Tibial artery (tissue), 4 donors: ENCODE data around the gene RYR2.

ENCODE experiments used
- DNase-seq, 2 donors: peaks; one replicate each; pipeline ENCODE4 v3.0.0-alpha.2; 2019
- H3K27ac ChIP-seq, 2 donors: fragments of 200-600 bp; sonication (generic) in 1 of 2; 1 replicate in 1 of 2; 2 replicates in 1 of 2; pipeline ENCODE4 v1.5.1; 2018 to 2019; ENCODE audit warnings: mild to moderate bottlenecking in 1 of 2
- H3K27me3 ChIP-seq, 2 donors: fragments of 200-600 bp; sonication (generic) in 1 of 2; one replicate each; pipeline versions ENCODE4 v1.5.1 to v1.6.0; 2016 to 2019
- H3K36me3 ChIP-seq, 3 donors: fragments of 200-600 bp; sonication (generic) in 2 of 3; one replicate each; pipeline ENCODE4 v1.5.1; 2016 to 2019; ENCODE audit warnings: mild to moderate bottlenecking in 2 of 3
- H3K4me1 ChIP-seq, 4 donors: fragments of 200-600 bp; sonication (generic) in 2 of 4; 1 replicate in 3 of 4; 2 replicates in 1 of 4; pipeline ENCODE4 v1.5.1; 2016 to 2019
- H3K4me3 ChIP-seq, 2 donors: fragments of 200-600 bp; sonication (generic) in 1 of 2; 1 replicate in 1 of 2; 2 replicates in 1 of 2; pipeline ENCODE4 v1.5.1; 2018 to 2019; ENCODE audit warnings: mild to moderate bottlenecking in 2 of 2
- H3K9me3 ChIP-seq, 3 donors: fragments of 200-600 bp; sonication (generic) in 1 of 3; one replicate each; pipeline ENCODE4 v1.5.1; 2016 to 2019
- CTCF ChIP-seq, 2 experiments: fragments of 200-600 bp in 1 of 2; fragments of 450-650 bp in 1 of 2; IDR thresholded peaks; one replicate each; pipeline ENCODE4 v1.5.1; 2017 to 2019; ENCODE audit warnings: antibody characterized with exemption in 2 of 2, mild to moderate bottlenecking in 1 of 2, moderate library complexity in 1 of 2
- intact Hi-C: fragments of 100-400 bp; cut with DNase I; formaldehyde crosslinking; loops from one replicate; pipeline ENCODE4 v1.15.0; 2023; ENCODE audit warnings: low total_unique reads

RYR2 gene

DNA sequence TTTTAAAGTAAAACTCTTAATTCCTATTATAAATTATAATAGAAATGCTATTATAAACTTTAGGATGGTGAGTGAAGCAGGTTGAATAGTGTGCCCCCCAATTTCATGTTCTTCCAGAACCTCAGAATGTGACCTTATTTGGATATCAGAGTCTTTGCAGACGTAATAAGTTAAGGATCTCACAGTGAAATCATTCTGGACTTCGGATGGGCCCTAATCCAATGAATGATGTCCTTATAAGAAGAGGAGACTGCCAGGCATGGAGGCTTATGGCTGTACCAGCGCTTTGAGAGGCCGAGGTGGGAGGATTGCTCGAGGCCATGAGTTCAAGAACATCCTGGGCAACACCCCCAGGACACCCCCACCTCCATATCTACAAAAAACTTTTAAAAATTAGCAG, 28.4 kb upstream of the RYR2 start:
- no peaks in the 10 kb centered on the region for H3K9me3 ChIP-seq
- no peak for TF ChIP-seq CTCF (IDR thresholded peaks at IDR 0.05)
- H3K4me1 ChIP-seq: peaks cover 0 to 54% (median 18%) of the 10 kb centered on the region in 4 donors
- no peak for DNase-seq
- no peak overlapping the region for H3K4me3 ChIP-seq
- H3K27me3 ChIP-seq: no peaks in the 10 kb centered on the region
- no peaks in the 10 kb centered on the region for H3K36me3 ChIP-seq
- H3K27ac ChIP-seq: peak overlapping the region; percentile 91 to 92
- intact Hi-C loops: no loop called here

- DNase-seq: no peak
- Histone ChIP-seq H3K36me3 (no peaks in the 10 kb centered on the region), H3K4me1 (peaks cover 0 to 37% (median 14%) of the 10 kb centered on the region in 4 donors), H3K9me3 (no peaks in the 10 kb centered on the region), H3K27ac (peak overlapping the region; percentile 7 to 49), H3K4me3 (no peak overlapping the region), H3K27me3 (no peaks in the 10 kb centered on the region)
- intact Hi-C loops: no loop called here
- no peak for TF ChIP-seq CTCF (IDR thresholded peaks at IDR 0.05)
Observed at GRCh38 chr1:237016626-237017025, 25.4 kb upstream of the RYR2 start.

- Histone ChIP-seq H3K4me1 (peaks cover 0 to 19% (median 2%) of the 10 kb centered on the region in 4 donors), H3K27ac (no peak overlapping the region), H3K4me3 (no peak overlapping the region), H3K9me3 (no peaks in the 10 kb centered on the region), H3K27me3 (no peaks in the 10 kb centered on the region), H3K36me3 (no peaks in the 10 kb centered on the region)
- no peak for TF ChIP-seq CTCF (IDR thresholded peaks at IDR 0.05)
- intact Hi-C loops: no loop called here
- no peak for DNase-seq
Observed at GRCh38 chr1:237018896-237019295, 23.1 kb upstream of the RYR2 start.

- no peaks in the 10 kb centered on the region for H3K9me3 ChIP-seq
- H3K36me3 ChIP-seq: no peaks in the 10 kb centered on the region
- peaks cover 0 to 42% (median 10%) of the 10 kb centered on the region in 4 donors for H3K4me1 ChIP-seq
- TF ChIP-seq CTCF (IDR thresholded peaks at IDR 0.05): no peak
- H3K27me3 ChIP-seq: no peaks in the 10 kb centered on the region
- DNase-seq: no peak
- no peak overlapping the region for H3K27ac ChIP-seq
- H3K4me3 ChIP-seq: no peak overlapping the region
- intact Hi-C loops: no loop called here
Observed at GRCh38 chr1:237025358-237026074, 16.5 kb upstream of the RYR2 start.

DNA sequence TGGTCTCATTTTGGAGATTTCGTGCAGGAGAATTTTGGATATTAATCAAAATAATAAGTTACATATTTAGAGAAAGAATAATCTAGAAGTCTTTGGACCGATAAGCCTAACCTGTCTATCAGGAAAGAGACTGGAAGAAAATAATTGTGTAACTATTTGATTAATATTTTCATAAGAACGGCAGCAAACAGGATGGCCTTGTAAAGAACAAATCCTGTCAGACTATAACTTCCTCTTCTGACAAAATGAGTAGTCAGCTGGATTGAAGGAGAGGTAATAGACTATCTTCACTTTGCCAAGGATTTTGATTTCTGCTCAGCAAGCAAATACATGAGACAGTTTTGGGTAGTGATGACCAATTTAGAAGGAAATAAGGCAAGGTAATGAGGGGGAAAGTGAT, 12.7 kb upstream of the RYR2 start:
- Histone ChIP-seq H3K27me3 (no peaks in the 10 kb centered on the region), H3K4me1 (peaks cover 0 to 78% (median 28%) of the 10 kb centered on the region in 4 donors), H3K27ac (peak overlapping the region; percentile 83 to 88), H3K36me3 (no peaks in the 10 kb centered on the region), H3K4me3 (no peak overlapping the region), H3K9me3 (no peaks in the 10 kb centered on the region)
- TF ChIP-seq CTCF (IDR thresholded peaks at IDR 0.05): no peak
- intact Hi-C loops: no loop called here
- DNase-seq: no peak
